Effector CD4-positive, alpha-beta T cell (primary cell): ENCODE measurements around the gene NAA16.

Experiments
- DNase-seq: peaks from one replicate; pipeline ENCODE4 v3.0.0-alpha.2; 2020

The NAA16 gene

DNA sequence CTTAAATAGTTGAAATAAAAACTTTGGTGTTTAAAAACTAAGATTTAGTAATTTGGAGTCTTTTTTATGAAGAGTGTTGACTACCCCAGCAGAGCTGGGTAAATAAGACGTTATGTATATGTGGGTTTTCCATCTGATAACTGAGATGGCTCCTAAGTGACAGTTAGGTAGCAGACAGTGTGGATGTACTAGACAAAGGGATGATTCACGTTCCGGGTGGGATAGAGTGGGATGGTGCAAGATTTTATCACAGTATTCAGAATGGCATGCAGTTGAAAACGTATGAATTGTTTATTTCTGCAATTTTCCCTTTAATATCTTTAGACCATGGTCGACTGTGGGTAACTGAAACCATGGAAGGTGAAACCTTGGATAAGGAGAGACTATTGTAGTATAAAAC is 50.4 kb downstream of the NAA16 start:
- DNase-seq = no peak

- DNase-seq = no peak
Measured at GRCh38 chr13:41364043-41364442, 53.0 kb downstream of the NAA16 start.

DNA sequence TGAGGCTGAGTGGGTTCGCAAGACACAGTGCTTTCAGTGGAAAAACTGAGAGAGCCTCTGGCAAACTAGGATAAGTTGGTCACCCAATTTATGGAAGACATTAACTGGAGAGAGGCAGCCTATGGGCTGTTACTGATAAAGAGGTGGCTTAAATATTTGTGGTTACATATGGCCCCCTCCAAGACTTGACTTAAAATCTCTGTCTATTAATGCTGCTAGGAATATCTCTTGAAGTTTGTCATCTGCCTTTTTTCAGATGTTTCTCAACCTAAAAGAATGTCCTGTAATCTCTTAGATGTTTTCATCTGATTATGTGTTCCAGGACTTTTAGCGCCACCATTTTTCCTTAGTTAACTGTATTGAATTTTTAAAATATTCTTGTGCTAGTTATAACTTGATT is 54.6 kb downstream of the NAA16 start:
- DNase-seq = no peak

GRCh38 chr13:41370736-41371135 is 59.7 kb downstream of the NAA16 start:
- DNase-seq = no peak

DNA sequence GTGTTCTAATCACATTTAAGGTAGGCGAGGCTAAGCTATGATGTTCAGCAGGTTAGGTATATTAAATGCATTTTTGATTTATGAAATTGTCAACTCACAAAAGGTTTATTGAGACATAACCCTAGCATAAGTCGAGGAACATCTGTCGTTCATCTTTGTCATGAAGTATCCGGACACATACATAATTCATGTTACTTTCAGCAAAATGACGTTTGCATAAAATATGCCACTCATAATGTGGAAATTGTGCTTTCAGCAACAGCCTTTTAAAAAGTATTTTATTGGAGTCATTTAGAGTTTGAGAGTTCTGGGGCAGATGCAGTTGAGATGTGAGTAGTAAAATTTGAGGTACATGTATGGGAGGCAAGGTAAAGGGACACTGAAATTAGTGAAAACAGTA is 66.4 kb downstream of the NAA16 start:
- no peak for DNase-seq

DNA sequence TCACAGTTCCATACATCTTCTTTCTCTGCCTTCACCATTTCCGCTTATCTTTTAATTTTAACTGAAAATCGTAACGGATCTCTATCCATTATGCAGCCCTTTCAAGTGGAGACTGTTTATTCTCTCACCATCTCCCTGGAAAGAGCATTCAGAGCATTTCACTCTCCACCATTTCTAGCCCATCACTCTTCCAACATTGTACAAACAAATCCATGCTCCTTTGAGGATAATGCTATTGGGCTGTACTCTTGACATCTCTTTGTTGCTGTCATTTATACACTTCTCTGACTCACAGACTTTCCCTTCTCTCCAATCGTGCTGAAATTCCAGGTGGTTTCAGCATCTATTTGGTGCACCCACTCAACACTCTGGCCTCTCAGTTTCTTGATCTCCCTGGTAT is 71.4 kb downstream of the NAA16 start:
- DNase-seq = no peak

GRCh38 chr13:41383386-41383785 is 72.3 kb downstream of the NAA16 start:
- DNase-seq = no peak

- DNase-seq = no peak
Measured at GRCh38 chr13:41384749-41385503, 73.9 kb downstream of the NAA16 start.

DNA sequence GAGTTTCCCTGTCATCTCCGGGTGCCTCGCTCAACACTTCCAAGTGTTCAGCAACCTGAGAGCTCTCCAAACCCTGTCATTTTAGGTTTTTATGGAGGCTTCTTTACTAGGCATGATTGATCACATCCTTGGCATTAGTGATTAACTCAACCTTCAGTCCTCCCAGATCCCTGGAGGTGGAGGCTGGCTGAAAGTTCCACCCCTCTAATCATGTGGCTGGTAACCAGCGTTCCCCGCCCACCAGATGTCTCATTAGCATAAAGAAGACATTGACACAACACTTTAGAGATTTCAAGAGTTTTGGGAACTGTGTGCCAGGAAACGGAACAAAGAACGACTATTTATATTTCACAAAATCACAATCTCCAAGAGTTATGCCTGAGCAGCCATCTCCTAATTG is 75.1 kb downstream of the NAA16 start:
- no peak for DNase-seq

DNA sequence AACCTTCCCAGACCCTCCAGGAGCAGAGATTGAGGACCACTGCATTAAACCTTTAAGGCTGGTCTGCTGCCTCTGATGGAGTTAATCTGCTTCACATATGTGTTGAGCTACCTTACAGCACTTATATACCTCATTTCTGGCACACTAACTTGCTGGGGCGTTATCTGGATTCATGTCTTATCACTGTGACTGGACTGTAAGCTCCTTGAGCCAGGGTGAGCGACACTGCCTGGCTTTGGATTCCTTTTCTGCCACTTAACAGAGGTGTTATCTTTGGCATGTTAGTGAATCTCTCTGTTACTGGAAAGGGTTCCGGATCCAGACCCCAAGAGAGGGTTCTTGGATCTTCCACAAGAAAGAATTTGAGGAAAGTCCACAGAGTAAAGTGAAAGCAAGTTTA is 76.5 kb downstream of the NAA16 start:
- no peak for DNase-seq

GRCh38 chr13:41388143-41388881 is 77.2 kb downstream of the NAA16 start:
- no peak for DNase-seq

DNA sequence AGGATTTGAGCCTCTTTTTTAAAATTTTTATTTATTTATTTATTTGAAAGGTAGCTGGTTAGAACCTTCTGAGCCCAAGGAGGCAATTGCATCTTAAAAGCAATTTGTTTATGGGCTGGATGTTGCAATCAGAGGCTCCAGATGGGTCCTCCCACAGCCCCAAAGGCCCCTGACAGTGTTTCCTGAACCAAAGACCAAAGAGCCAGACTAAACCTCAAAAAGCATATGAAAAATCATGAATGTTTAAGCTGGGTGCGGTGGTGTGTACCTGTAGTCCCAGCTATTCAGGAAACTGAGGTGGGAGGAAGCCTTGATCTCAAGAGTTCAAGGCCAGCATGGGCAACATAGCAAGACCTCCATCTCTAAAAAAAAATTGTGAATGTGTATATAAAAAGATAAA is 78.5 kb downstream of the NAA16 start:
- no peak for DNase-seq

GRCh38 chr13:41394166-41394565 is 83.1 kb downstream of the NAA16 start:
- no peak for DNase-seq

GRCh38 chr13:41398494-41399170 is 87.6 kb downstream of the NAA16 start:
- DNase-seq = no peak

DNA sequence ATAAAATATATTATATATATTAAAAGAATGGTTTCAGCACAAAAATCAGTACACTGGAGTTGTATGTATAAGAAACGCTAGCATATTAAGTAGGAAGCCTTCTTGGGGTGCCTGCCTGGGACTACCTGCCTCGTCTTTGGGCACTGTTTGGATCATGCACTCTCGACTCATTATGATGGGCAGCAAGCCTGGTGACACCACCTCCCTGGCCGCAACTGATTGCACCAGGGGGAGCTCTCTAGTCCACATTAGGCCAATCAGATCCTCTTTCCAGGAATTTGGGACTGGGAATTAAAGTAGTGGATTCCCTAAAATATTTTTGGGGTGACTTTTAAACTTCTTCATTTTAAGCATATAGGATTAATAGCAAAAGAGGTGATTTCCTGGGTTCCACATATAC is 90.3 kb downstream of the NAA16 start:
- DNase-seq = no peak

DNA sequence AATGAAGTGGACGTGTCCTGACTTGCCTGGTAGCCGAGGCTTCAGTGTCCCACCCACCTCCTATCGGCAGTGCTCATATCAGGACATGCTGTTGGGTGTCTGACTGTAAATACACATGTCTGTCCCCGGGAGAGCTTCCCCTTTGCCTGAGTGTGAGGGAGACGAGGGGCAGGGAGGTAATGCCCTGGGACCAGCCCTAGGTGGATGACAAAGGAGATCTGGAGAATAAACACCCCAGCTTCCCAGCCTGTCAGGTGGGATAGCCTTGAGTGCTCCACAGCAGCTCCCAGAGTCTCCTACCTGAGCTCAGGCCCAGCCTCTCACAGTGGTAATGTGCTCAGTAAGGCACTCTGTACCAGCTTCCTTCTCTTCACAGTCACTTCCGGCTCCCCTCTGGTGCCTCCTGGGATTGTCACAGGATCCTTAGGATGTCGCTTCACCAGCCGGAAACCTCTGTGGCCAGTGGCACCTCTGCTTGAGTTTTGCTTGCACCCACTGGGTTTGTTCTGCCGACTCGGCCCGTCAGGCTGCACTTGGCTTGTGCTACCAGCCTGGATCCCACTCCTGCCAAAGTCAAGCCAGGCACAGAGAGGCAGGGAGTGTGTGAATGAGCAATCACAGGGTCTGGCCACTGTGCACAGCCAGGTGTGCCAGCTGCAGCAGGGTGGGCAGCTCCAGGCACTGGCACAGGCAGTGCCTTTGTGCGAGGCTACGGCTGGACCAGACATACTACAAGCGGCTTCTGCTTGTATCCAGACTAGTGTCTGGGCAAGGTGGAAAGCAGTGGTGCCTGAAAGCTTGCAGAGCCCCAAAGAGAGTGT is 91.8 kb downstream of the NAA16 start:
- DNase-seq = no peak

- DNase-seq = no peak
Measured at GRCh38 chr13:41403983-41404382, 92.9 kb downstream of the NAA16 start.

GRCh38 chr13:41405367-41405766 is 94.3 kb downstream of the NAA16 start:
- DNase-seq = no peak

- DNase-seq = no peak
Measured at GRCh38 chr13:41407380-41407779, 96.3 kb downstream of the NAA16 start.

GRCh38 chr13:41408121-41408520 is 97.1 kb downstream of the NAA16 start:
- no peak for DNase-seq

GRCh38 chr13:41408746-41409145 is 97.7 kb downstream of the NAA16 start:
- no peak for DNase-seq

DNA sequence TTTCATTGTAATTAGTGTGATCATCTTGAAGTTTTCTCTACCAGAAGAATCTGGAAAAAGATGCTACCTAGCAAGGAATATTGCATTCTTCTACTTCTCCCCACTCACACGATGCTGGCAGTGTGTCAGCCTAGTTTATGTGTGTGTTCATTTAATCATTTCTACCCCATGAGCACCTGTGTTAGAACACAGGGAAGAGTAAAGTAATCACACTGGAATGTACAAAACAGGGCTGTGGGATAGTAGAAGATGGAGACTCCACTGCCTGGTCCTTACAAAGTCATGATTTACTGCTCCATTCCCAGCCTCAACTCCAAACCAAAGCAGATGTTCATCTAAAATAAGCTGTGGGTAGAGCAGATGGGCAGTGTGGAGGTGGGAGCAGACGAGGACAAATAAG is 98.5 kb downstream of the NAA16 start:
- DNase-seq = no peak

- DNase-seq = no peak
Measured at GRCh38 chr13:41411060-41411459, 100.0 kb downstream of the NAA16 start.
